GM18519 (cell line): ENCODE measurements around the gene PXMP2.
A peak's percentile ranks its signal among the peaks of the same experiment; 100 is the strongest.
"Not testable (repeated sequence)": the region's sequence is repeated elsewhere in the genome, so short reads cannot be mapped to it uniquely, and the experiment has no call there.

Experiments
- ATAC-seq: cut with Tn5 transposase; IDR thresholded peaks from one replicate; pipeline ENCODE4 v1.9.1; 2021; ENCODE audit warnings: mild to moderate bottlenecking, moderate library complexity; ENCODE audit not compliant: unreplicated experiment, low FRiP score

The PXMP2 gene

GRCh38 chr12:132689227-132689626 lies 1.8 kb downstream of the PXMP2 start:
- ATAC-seq, result no peak

- no peak for ATAC-seq
Observed at GRCh38 chr12:132690112-132690511, 2.7 kb downstream of the PXMP2 start.

DNA sequence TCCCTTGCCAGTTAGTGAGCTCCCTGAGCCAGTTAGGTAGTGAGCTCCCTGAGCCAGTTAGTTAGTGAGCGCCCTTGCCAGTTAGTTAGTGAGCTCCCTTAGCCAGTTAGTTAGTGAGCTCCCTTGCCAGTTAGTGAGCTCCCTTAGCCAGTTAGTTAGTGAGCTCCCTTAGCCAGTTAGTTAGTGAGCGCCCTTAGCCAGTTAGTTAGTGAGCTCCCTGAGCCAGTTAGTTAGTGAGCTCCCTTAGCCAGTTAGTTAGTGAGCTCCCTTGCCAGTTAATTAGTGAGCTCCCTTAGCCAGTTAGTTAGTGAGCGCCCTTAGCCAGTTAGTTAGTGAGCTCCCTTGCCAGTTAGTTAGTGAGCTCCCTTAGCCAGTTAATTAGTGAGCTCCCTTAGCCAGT lies 4.6 kb downstream of the PXMP2 start:
- not testable (repeated sequence) for ATAC-seq

GRCh38 chr12:132694888-132695287 lies 7.5 kb downstream of the PXMP2 start:
- ATAC-seq, result not testable (repeated sequence)

- no peak for ATAC-seq
Observed at GRCh38 chr12:132695431-132695830, 8.0 kb downstream of the PXMP2 start.

DNA sequence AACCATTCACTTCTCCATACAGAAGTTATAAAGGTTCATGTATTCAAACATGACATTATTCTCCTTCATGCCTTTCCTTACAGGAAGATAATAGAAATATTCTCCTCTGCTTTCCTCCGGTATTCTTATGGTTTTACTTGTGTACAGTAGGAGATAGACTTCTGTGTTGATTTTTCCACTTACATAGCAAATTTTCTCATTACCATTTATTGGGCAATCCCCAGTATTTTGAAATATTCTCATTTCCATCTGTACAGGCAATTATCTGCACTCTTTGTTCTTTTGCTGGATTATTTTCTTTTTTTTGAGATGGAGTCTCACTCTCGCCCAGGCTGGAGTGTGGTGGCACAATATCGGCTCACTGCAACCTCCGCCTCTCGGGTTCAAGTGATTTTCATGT lies 11.0 kb downstream of the PXMP2 start:
- no peak for ATAC-seq

DNA sequence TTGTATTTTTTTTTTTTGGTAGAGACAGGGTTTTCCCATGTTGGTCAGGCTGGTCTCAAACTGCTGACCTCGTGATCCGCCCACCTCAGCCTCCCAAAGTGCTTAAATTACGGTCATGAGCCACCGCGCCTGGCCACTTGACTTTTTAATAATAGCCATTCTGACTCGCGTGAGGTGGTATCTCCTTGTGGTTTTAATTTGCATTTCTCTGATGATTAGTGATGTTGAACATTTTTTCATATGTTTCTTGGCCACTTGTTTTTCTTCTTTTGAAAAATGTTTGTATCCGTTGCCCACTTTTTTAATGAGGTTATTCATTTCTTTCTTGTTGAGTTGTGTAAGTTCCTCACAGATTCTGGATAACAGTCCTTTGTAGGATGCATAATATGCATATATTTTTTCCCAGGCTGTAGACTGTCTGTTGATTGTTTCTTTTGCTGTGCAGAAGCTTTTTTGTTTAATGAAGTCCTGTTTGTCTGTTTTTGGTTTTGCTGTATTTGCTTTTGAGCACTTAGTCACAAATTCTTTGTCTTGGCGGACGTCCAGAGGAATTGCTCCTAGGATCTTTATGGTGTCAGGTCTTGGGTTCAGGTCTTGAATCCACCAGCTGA lies 12.9 kb downstream of the PXMP2 start:
- ATAC-seq, result no peak

DNA sequence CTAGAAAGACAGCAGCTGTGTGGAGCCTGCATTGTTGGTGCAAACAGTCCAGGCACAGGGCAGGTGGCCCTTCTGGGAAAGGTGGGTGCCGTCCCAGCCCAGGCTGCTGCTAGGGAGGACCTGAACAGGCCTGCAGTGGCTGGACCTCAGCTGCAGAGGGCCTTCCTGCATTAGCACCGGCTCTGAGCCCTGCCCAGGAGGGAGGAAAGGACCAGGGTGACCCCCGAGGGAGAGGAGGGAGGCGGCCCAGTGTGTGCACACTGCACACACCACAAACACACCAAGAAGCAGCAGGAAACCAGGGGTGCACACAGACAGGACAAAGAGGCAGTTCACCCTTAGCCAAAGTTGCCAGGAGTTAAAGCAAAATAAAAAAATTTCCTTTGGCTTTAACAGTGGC lies 15.3 kb downstream of the PXMP2 start:
- ATAC-seq, result no peak

DNA sequence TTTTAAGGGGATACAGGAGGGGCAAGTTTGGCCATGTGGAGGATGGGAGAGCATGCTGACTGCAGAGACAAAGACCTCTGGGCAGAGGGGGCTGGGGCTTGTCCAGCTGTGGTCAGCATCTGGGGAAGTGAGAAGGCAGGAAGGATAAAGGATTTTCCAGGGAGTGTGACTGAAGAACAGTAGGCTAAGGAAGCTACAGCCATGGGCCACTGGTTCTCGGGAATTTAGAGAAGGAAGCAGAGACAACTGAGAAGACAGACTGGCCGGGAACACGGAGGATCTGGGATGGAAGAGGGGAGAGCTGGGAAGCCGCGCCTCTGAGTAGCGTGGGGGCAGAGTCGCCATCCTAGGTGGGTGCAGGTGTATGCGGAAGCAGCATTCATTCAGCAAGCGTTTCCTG lies 16.3 kb downstream of the PXMP2 start:
- ATAC-seq, result no peak

GRCh38 chr12:132707241-132707640 lies 19.9 kb downstream of the PXMP2 start:
- no peak for ATAC-seq

GRCh38 chr12:132708150-132708549 lies 20.8 kb downstream of the PXMP2 start:
- no peak for ATAC-seq

- no peak for ATAC-seq
Observed at GRCh38 chr12:132710043-132710404, 22.6 kb downstream of the PXMP2 start.

DNA sequence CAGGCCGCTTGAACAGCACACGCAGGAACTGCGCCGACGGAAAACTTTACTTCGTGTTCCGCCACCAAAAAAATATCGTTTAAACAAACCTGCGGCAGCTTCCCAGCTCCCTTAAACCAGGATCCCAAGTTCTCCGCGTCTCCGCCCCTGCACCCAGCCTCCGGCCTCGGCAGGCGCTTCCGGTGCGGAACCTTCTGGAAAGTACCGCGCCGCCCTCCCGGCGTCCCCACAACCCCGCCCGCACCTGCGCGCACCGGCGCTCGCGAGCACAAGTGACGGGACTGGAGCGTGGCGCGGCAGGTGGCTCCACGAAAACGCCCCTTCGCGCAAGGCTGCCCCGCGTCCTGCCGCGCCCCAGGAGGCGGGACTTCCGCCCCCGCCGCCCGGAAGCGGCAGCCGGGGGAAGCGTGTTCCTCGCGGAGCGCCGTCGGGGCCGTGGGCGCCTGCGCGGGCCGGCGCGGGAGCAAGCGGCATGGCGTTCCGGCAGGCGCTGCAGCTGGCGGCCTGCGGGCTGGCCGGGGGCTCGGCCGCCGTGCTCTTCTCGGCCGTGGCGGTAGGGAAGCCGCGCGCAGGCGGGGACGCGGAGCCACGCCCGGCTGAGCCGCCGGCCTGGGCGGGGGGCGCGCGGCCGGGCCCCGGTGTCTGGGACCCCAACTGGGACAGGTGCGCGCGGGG lies 23.2 kb downstream of the PXMP2 start, which contains the start of gene PGAM5:
PGAM5 (plus strand) TSS at position 438 of the 675 bp plus-strand sequence; CDS start at position 473, 35 bp downstream.
- peak; percentile 87 for ATAC-seq

DNA sequence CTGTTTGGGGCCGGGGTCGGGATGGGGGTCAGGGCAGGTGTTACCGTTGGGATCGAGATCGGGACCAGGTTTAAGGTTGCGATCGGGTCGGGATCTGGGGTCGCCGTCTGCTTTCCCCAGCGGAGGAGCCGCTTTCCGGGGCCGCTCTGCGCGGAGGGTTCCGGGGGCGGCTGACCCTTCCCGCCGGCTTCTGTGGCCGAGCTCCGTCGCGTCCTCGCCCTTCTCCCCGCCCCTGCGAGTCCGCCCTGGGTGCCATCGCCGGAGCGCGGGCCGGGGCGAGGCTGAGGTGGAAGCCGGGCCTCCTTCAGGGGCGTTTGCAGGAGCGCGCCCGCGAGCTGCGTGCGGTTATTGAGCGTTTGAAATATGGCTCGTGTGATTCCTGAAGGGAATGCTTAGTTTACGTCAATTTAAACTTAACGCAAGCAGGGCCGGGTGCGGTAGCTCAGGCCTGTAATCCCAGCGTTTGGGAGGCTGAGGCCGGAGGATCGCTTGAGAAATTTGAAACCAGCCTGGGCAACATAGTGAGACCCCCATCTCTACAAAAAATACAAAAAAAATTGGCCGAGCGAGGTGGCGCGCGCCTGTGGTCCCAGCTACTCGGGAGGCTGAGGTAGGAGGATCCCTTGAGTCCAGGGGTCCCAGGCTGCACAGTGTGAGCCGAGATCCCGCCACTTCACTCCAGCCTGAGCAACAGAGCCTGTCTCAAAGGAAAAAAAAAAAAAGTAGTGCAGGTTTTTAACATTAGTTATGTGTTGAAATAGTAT lies 23.9 kb downstream of the PXMP2 start:
- no peak for ATAC-seq

GRCh38 chr12:132713123-132713522 lies 25.7 kb downstream of the PXMP2 start:
- no peak for ATAC-seq

DNA sequence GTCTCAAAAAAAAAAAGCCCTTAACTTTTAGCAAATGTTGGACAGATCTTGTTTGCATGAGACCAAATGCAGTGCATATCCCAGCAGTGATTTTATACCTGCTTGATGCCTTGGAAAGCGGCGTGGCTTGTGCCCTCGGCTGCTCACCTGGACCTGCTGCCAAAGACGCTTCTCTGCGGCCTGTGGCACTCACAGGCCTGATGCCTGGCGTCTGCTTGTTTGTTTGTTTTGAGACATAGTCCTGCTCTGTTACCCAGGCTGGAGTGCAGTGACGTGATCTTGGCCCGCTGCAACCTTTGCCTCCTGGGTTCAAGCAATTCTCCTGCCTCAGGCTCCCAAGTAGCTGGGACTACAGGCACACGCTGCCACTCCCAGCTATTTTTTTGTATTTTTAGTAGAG lies 28.5 kb downstream of the PXMP2 start:
- ATAC-seq, result no peak

- ATAC-seq, result no peak
Observed at GRCh38 chr12:132716356-132716755, 29.0 kb downstream of the PXMP2 start.

GRCh38 chr12:132717011-132717410 lies 29.6 kb downstream of the PXMP2 start:
- ATAC-seq, result no peak

DNA sequence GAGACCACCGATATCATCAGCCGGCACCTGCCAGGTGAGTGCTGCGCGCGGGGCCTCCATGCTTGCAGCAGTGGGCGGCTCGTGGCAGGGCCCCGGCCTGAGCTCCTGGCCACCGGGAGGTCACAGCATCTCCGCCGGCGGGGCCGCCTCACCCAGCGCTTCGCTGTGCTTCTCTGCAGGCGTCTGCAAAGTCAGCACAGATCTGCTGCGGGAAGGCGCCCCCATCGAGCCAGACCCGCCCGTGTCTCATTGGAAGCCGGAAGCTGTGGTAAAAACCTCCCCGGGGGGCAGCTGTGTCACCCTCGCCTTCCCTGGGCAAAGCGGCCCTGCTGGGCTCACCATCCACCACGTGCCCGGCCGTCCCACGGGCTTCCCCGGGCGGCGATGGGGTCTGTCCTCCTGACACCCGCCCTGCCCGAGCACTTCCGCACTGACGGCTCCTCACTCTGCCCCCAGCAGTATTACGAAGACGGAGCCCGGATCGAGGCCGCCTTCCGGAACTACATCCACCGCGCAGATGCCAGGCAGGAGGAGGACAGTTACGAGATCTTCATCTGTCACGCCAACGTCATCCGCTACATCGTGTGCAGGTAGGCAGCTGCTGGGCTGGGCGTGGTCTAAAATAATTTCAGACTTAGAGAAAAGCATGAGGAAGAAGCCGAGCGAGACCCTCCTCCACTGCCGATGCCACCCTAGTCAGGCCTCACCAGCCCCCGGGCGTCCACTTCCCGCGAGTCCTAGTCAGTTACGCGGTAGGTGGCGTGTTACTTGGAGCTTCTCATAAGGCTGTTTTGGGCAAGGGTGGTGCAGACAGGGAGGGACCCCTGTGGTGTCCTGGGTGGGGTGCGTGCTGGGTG lies 30.4 kb downstream of the PXMP2 start:
- ATAC-seq, result no peak

- no peak for ATAC-seq
Observed at GRCh38 chr12:132718644-132719043, 31.3 kb downstream of the PXMP2 start.
